K562 (cell line): ENCODE results near the gene HECW1. TPM values are rescaled to one million over a fixed set of nuclear protein-coding genes. Genes with fewer than 3 reads are reported as not detected.

ENCODE experiments used
- CREBBP ChIP-seq: IDR thresholded peaks from one replicate; pipeline ENCODE4 v1.6.1; 2012; ENCODE audit warnings: low read depth, mild to moderate bottlenecking, control low read depth, inconsistent platforms, low read length
- FOXK1 ChIP-seq: sonication (generic); formaldehyde crosslinking; IDR thresholded peaks from 2 replicates; pipeline ENCODE4 v1.8.0; 2022; ENCODE audit warnings: missing genetic modification reagents, mild to moderate bottlenecking, borderline replicate concordance
- HNRNPH1 ChIP-seq: fragments of 200-400 bp; formaldehyde crosslinking; optimal IDR thresholded peaks from 2 replicates; pipeline ENCODE3; 2017; ENCODE audit warnings: low read depth, mild to moderate bottlenecking, low read length, moderate library complexity
- HNRNPL ChIP-seq: fragments of 200-400 bp; formaldehyde crosslinking; IDR thresholded peaks from 2 replicates; pipeline ENCODE4 v1.6.1; 2017; ENCODE audit warnings: low read depth, mild to moderate bottlenecking, low read length
- KDM2B ChIP-seq: fragments of 250-450 bp; sonication (Bioruptor Pico); IDR thresholded peaks from 2 replicates; pipeline ENCODE4 v1.8.0; 2021; ENCODE audit warnings: mild to moderate bottlenecking, moderate library complexity
- NCOR1 ChIP-seq: fragments of 450-650 bp; IDR thresholded peaks from 2 replicates; pipeline ENCODE4 v1.6.1; 2016; ENCODE audit warnings: mild to moderate bottlenecking, moderate library complexity
- NELFE ChIP-seq: IDR thresholded peaks from 2 replicates; pipeline ENCODE4 v1.6.1; 2011; ENCODE audit warnings: mild to moderate bottlenecking; ENCODE audit not compliant: insufficient read depth, insufficient read length
- POLR2H ChIP-seq: IDR thresholded peaks from 2 replicates; pipeline ENCODE4 v1.6.1; 2016; ENCODE audit warnings: missing genetic modification characterization, low read depth, mild to moderate bottlenecking, control low read depth, missing compliant biosample characterization, moderate library complexity
- PRPF4 ChIP-seq: fragments of 200-400 bp; formaldehyde crosslinking; IDR thresholded peaks from one replicate; pipeline ENCODE4 v1.6.1; 2017; ENCODE audit warnings: low read length, low read depth, mild to moderate bottlenecking; ENCODE audit not compliant: insufficient read depth, poor library complexity, severe bottlenecking
- RBM15 ChIP-seq: fragments of 200-400 bp; formaldehyde crosslinking; IDR thresholded peaks from 2 replicates; pipeline ENCODE4 v1.6.1; 2018; ENCODE audit warnings: mild to moderate bottlenecking, low read length, moderate library complexity; ENCODE audit not compliant: insufficient read depth
- SIX5 ChIP-seq, 2 experiments: IDR thresholded peaks; 2 replicates each; pipeline ENCODE4 v1.6.1; 2011; ENCODE audit warnings: low read length in 2 of 2, borderline replicate concordance in 1 of 2, low read depth in 1 of 2, mild to moderate bottlenecking in 1 of 2, moderate library complexity in 1 of 2; ENCODE audit not compliant: insufficient read depth in 1 of 2
- SRSF3 ChIP-seq: fragments of 200-400 bp; formaldehyde crosslinking; IDR thresholded peaks from 2 replicates; pipeline ENCODE4 v1.6.1; 2016; ENCODE audit warnings: mild to moderate bottlenecking, low read length, moderate library complexity; ENCODE audit not compliant: insufficient read depth
- TARDBP ChIP-seq: fragments of 450-650 bp; IDR thresholded peaks from 2 replicates; pipeline ENCODE4 v1.6.1; 2016
- TGIF2 ChIP-seq: sonication (generic); formaldehyde crosslinking; IDR thresholded peaks from 2 replicates; pipeline ENCODE4 v1.8.1; 2022; ENCODE audit warnings: mild to moderate bottlenecking, missing genetic modification reagents, moderate library complexity
- XRCC5 ChIP-seq: fragments of 200-400 bp; formaldehyde crosslinking; IDR thresholded peaks from 2 replicates; pipeline ENCODE4 v1.6.1; 2017; ENCODE audit warnings: low read depth, mild to moderate bottlenecking, low read length
- ZBTB9 ChIP-seq: fragments of 450-650 bp; formaldehyde crosslinking; IDR thresholded peaks from 2 replicates; pipeline ENCODE4 v1.4.0; 2020; ENCODE audit warnings: mild to moderate bottlenecking, moderate library complexity
- ZFX ChIP-seq: sonication (generic); formaldehyde crosslinking; IDR thresholded peaks from 2 replicates; pipeline ENCODE4 v1.8.0; 2022; ENCODE audit warnings: mild to moderate bottlenecking, missing genetic modification reagents, moderate library complexity
- ZNF239 ChIP-seq: fragments of 250-450 bp; sonication (Bioruptor Pico); IDR thresholded peaks from 2 replicates; pipeline ENCODE4 v1.4.0; 2020; ENCODE audit warnings: mild to moderate bottlenecking
- polyA plus RNA-seq, 8 experiments: library from polyadenylated mRNA; depleted of rRNA in 4 of 8; stranded (reverse) in 5 of 8; unstranded in 3 of 8; fragments of >200 nt; fragmentation: Nextera tagmentation in 2 of 8; fragmentation: Illumina TruSeq in 1 of 8; extraction: Ambion mirVana in 2 of 8; extraction: Trizol in 1 of 8; gene quantifications; 2 replicates each; pipeline versions ENCODE4 v1.2.1 to v1.2.3, GENCODE V29; 2011 to 2014; ENCODE audit warnings: inconsistent platforms in 1 of 8, missing spikeins in 1 of 8
- total RNA-seq, 7 experiments: library from RNA; depleted of rRNA in 6 of 7; stranded (reverse); fragments of >200 nt in 6 of 7; fragmentation: Illumina TruSeq in 2 of 7; extraction: Trizol in 2 of 7; gene quantifications; 2 replicates each; pipeline versions ENCODE4 v1.2.1 to v1.2.3, GENCODE V29; 2011 to 2021; ENCODE audit warnings: low replicate concordance in 1 of 7
- TF ChIP-seq, protein P1 (sequence below): fragments of 450-650 bp; IDR thresholded peaks from 2 replicates; pipeline ENCODE4 v1.6.1; 2017; ENCODE audit warnings: mild to moderate bottlenecking, moderate library complexity
- TF ChIP-seq, protein P2 (sequence below), 2 experiments: fragments of 200-800 bp in 1 of 2; sonication (Bioruptor generic) in 1 of 2; sonication (generic) in 1 of 2; formaldehyde crosslinking in 1 of 2; IDR thresholded peaks in 1 of 2; conservative IDR thresholded peaks in 1 of 2; 2 replicates each; pipeline versions ENCODE4 v1.5.0 to v1.6.1; 2016 to 2020; ENCODE audit warnings: missing compliant biosample characterization in 1 of 2, missing genetic modification characterization in 1 of 2, missing genetic modification reagents in 1 of 2
- TF ChIP-seq, protein P3 (sequence below), 2 experiments: fragments of 250-450 bp in 1 of 2; fragments of 450-650 bp in 1 of 2; sonication (Bioruptor Pico) in 1 of 2; IDR thresholded peaks; 2 replicates each; pipeline versions ENCODE4 v1.6.1 to v1.8.0; 2016 to 2021; ENCODE audit warnings: mild to moderate bottlenecking in 2 of 2, moderate library complexity in 2 of 2, missing compliant biosample characterization in 1 of 2, missing genetic modification characterization in 1 of 2

HECW1 gene
- total and polyA plus RNA-seq, 9 of the 15 experiments (the other 6 are each of a cell fraction or from before 2014, with no cell fraction given), result 0.07 to 0.31 (median 0.13) TPM; not detected in 4

DNA sequence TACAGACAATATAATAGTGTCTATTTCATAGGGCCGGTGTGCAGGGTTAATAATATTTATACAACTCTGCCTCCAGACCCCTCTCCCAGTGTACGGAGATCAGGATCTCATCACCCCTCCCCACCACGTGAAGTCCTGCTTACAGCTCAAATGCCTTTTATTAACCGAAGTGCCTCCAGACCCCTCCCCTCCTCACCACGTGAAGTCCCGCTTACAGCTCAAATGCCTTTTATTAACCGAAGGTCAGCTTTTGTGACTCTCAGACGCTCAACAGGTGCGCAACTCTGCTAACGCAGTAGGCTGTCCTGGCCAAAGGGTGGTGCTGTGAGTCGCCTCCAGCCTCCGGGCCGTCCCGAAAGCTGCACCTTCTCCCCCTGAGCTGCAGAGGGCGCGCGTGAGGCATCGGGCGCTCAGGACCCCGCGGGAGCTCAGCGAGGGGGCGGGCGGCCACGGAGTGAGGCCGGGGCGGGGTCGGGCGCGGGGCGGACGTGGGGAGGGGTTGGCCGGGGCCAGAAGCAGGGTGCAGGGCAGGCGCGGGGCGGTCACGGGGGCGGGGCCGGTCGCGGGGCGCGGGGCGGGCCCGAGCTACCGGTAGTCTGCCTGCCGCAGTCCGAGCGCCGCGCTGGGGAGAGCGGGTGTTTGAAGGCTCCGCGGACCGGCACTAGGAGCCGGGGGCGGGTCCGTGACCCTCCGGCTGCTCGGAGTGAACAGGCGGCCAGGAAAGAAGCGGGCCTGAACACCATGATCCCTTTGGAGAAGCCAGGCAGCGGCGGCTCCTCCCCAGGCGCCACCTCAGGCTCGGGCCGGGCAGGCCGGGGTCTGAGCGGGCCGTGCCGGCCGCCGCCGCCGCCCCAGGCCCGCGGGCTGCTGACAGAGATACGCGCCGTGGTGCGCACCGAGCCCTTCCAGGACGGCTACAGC lies 470.3 kb downstream of the HECW1 start, which contains the start of gene STK17A (continued):
- TF ChIP-seq, protein P1, sequence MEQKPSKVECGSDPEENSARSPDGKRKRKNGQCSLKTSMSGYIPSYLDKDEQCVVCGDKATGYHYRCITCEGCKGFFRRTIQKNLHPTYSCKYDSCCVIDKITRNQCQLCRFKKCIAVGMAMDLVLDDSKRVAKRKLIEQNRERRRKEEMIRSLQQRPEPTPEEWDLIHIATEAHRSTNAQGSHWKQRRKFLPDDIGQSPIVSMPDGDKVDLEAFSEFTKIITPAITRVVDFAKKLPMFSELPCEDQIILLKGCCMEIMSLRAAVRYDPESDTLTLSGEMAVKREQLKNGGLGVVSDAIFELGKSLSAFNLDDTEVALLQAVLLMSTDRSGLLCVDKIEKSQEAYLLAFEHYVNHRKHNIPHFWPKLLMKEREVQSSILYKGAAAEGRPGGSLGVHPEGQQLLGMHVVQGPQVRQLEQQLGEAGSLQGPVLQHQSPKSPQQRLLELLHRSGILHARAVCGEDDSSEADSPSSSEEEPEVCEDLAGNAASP, result no peak
- no peak for TF ChIP-seq NELFE
- no peak for TF ChIP-seq SRSF3
- no peak for TF ChIP-seq HNRNPL
- TF ChIP-seq, protein P2, sequence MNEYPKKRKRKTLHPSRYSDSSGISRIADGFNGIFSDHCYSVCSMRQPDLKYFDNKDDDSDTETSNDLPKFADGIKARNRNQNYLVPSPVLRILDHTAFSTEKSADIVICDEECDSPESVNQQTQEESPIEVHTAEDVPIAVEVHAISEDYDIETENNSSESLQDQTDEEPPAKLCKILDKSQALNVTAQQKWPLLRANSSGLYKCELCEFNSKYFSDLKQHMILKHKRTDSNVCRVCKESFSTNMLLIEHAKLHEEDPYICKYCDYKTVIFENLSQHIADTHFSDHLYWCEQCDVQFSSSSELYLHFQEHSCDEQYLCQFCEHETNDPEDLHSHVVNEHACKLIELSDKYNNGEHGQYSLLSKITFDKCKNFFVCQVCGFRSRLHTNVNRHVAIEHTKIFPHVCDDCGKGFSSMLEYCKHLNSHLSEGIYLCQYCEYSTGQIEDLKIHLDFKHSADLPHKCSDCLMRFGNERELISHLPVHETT (CRISPR knock-in tag; conservative IDR thresholded peaks at IDR 0.05 in 1 of 2, IDR thresholded peaks at IDR 0.05 in 1 of 2), result no peak
- no peak for TF ChIP-seq CREBBP
- no peak for TF ChIP-seq RBM15
- TF ChIP-seq PRPF4, result no peak
- peak; percentile 69; the same call in 1 of the 2 replicates for TF ChIP-seq FOXK1 (CRISPR knock-in tag)
- TF ChIP-seq HNRNPH1, result no peak
- no peak for TF ChIP-seq KDM2B
- peak; percentile 46 for TF ChIP-seq POLR2H
- no peak for TF ChIP-seq ZNF239 (CRISPR knock-in tag)
- TF ChIP-seq ZFX (CRISPR knock-in tag), result peak; percentile 70
- TF ChIP-seq SIX5 (IDR thresholded peaks at IDR 0.05; ENCODE audit: borderline replicate concordance in 1 of 2, insufficient read depth in 1 of 2, low read depth in 1 of 2, low read length in 2 of 2), result no peak
- TF ChIP-seq, protein P3, sequence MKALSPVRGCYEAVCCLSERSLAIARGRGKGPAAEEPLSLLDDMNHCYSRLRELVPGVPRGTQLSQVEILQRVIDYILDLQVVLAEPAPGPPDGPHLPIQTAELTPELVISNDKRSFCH (CRISPR knock-in tag; IDR thresholded peaks at IDR 0.05), result no peak
- TF ChIP-seq, protein P3 (tag; IDR thresholded peaks at IDR 0.05), result no peak
- peak; percentile 81; the same call in 1 of the 2 replicates for TF ChIP-seq TGIF2 (CRISPR knock-in tag)
- peak; percentile 93 for TF ChIP-seq XRCC5
- TF ChIP-seq NCOR1, result peak; percentile 41; the same call in 1 of the 2 replicates
- TF ChIP-seq ZBTB9 (CRISPR knock-in tag), result 0 out of 2 replicates have a peak, but pooled peaks have one; percentile 45
- peak; percentile 82 for TF ChIP-seq TARDBP
